GM21723 (cell line): ENCODE measurements around the gene DENND4B.
"Not testable (repeated sequence)": the region's sequence is repeated elsewhere in the genome, so short reads cannot be mapped to it uniquely, and the experiment has no call there.

Experiments used
- ATAC-seq: cut with Tn5 transposase; IDR thresholded peaks from one replicate; pipeline ENCODE4 v1.9.1; 2021; ENCODE audit warnings: mild to moderate bottlenecking, moderate library complexity; ENCODE audit not compliant: unreplicated experiment

DENND4B gene

DNA sequence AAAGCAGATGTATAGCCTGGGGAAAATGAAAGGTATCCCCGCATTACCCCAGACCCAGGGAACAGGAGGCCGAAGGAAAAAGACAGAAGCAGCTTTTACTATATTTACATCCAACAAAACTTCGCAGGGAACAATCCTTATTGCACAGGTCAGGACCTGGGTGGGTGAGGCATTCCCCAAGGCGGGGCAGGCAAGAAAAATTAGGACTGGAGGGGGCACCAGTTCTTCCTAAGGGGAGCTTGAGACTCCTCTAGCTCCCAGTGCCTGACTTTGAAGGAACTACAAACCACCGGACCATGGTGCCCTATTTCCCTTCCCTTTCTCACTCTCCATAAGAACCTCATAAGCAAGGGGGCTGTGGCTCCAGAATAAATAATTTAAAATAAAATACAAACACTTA is 17.1 kb downstream of the DENND4B start:
- ATAC-seq: no peak

DNA sequence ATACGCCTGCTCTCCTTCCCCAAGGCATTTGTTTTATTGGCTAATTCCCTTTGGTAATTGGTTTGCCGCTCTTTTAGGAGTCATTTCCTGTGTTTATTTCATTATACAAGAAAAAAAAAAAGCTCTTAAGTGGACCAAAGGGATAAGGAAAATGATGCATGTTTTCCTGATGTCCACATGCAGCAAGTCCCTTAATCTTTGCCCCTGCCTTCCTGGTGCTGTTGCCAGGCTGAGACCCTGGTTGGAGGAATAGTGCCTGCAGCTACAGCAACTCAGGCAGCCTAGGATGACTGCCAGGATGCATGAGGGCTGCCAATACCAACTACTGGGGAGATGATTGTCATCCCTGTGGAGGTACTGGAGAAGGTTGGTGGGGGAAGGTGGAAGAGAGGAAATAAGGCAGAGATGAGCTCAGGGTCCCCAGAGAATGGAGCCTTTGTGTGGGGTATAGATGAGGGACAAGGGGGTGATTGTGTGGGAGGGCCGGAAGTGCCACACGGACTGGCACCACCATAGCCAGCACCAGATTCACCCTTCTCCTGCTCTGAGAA is 17.7 kb downstream of the DENND4B start:
- ATAC-seq: no peak

DNA sequence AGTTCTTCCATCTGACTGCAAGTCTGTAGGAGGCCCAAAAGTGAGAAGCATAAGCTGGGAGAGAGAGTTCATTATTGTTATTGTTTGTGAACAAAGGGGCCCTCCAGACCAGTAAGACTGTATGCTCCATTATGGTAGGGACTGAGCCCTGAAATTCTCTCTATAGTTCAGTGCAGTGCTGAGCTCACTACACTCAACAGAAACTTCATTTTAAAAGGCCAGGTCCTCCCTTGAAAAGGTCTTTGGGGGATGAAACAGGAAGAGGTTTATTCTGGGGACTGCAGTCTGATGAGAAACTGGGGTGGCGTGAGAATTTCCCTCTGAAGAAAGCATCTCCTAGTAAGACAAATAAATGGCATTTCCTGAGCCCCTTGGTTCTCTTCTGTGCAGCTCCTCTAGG is 18.3 kb downstream of the DENND4B start:
- ATAC-seq: no peak

DNA sequence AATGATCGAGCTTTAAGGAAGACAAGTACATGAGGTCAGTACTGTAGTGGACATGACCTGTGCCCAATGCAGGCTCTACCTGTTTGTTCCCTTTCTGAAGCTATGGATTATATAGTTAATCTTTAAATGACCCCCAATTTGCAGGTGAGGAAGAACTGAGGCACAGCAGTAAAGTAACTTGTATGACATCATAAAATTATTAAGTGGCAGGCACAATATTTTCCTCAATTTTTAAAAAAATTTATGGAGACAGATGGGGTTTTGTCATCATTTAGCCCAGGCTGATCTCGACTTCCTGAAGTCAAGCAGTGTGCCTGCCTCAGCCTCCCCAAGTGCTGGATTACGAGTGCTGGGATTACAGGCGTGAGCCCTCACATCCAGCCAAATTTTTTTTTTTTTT is 20.1 kb downstream of the DENND4B start:
- ATAC-seq: no peak

DNA sequence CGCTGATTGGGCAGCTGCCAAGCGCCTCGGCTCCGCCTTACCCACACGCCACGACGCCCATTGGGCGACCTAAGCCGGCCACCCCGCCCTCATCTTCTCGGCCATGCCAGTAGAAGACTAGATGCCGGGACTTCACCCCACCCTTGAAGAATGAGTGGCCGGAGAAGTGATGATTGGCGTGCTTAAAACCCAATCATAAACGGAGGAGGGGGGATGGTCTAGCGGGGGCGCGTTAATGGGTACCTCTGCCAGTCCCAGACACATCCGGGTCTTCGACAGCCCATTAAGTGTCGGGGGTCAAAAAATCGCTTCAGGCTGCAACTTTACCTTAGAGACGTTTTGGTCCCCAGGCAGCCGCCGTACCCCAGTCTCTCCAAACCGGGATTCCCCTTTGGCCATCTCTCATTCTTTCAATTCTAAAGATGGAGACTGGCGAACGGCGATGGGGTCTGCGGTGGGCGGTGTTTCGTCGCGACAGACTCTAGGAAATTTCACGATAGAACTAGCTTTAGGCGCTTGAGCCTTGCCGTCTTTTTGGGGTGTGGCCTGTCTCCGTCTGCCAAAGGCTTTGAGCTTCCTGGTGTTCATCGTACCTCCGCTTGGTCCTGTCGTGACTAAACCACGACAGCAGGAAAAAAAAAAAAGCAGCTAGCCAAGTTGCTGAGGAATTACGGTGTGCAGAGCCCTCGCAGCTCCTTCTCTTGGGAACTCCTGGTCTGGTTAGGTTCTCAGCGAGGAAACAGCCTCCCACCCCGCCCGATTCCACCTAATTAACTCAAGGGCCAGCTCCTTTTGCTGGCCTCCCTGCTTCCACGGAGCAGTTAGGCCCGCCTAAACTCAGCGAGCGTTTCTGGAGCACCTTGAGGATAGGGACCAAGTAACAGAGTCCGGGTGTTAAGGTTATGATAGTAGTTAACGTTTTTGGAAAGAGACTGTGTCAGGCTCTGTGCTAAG is 23.3 kb downstream of the DENND4B start, which contains the start of gene GATAD2B:
TSS of gene GATAD2B (minus strand) at position 1 of the 954 bp plus-strand sequence. CDS start 94,625 bp downstream, outside the sequence.
- ATAC-seq: peak; percentile 92

DNA sequence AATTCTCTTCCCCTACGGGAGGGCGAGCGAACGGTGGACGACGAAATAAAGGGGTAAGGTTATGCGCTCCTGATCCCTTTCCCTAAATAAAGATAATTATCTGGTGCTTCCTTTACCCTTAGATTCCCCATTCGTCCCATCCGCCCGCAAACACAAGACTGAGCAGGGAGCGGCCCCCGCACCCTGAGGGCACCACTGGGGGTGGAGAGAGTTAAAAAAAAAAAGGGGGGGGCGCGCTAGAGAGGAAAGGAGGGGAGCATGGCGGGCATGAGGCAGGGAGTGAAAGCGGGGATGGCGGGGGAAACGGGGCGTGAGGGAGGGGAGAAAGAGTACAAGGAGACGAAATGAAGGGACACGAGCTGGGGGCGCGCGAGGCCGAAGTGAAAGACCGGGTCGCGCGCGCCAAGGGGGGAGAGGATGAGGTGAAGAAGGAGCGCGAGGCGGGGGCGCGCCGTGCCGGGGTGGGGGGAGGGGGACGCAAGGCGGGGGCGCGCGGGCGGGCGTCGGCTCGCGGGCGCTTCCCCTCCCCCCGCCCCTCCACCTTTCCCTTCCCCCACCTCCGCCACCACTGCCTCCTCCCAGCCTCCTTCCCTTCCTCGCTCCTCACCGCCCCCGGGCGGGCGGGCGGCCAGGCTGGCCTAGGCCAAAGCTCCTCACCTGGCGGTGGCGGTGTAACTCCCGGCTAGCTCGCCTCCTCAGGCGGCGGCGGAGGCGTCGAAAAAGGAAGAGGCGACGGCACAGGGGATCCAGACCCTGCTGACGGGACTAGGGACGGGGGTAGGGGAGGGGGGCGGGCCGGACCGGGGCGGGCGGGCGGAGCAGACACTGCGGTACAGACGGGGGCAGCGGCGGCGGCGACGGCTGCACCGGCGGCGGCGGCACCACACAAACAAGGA is 24.2 kb downstream of the DENND4B start:
- ATAC-seq: peak; percentile 38

DNA sequence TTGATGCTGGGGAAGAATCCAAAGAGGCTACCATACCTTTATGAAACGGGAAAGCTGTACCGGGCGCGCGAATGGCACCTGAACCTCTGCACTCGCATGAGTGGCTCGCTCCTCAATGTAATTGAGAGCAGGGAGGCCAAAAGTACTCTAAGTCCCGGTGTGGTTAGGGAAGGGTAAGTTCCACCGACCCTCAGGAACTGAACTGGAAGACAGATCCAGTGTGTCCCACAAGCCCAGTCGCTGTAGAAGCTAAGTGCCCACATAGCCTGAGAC is 24.8 kb downstream of the DENND4B start:
- ATAC-seq: no peak

DNA sequence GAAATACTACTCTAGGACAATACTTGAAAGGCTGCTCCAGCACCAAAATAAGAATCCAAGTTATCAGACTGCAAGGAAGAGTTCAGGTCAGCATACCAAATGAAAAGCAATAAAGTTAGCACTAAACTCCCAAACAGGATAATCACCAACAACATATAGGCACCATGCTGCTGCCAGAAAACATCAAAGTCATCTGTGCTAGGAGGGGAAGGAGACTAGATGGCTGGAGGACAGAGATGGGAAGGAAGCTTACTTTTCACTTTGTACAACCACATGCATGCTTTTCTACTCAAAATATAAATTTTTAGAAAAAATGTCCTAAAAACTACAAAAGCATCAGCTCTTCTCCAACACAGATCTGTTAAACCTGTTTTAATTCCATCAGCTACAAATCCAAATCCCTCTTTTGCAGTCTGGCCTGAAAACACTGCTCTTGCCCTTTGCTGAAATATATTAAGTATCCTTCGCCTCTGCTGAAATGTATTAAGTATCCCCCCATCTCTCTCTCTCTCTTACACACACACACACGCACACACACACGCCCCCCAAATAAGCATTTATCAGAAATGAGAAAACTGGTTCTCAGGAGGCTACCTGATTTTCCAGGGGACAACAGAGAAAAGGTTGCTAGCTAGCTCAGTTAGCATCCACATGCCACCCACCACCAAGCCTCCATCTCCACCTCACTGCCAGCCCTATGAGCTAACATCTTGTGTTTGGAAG is 25.3 kb downstream of the DENND4B start:
- ATAC-seq: no peak

DNA sequence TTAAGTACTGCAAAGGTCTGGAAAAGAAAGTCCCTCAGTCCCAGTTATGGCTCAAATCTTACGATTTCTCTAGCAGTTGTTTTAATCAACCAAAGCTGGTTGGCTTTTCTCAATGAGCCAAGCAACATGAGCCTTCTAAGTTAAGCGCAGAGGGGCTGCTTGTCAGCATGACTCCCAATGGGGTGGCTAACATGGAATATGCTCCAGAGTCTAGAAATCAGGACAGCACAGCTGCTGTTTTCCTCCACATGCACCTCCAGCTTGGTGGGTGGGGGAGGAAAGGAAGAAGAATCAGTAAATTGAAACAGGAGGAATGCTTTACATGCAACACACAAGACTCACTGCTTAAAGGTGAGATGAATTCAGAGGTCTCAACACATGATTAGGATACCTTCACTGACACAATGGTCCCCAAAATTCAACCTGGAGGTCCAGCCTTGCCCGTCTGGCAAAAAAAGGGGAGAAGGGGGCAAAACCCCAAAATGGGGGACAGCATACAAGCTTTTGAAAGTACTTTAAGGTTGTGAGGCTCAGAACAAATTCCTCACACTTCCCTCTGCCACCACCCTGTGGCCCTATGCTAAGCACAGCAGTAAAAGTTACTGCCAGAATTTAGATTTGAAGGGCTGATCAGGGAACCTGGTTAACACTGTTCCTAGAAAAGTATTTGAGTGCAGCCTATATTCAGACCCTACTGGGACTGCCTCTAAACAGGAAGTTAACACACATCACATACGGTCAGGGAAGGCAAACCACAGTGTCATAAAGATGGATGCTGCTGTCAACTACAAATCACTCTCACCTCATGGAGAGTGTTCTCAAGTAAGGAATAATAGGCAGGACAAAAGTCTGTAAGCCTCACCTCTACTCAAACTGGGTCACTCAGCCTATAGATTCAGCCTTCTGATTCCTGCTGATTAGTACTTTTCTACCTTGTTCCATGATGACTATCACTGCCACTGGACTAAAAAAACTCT is 26.4 kb downstream of the DENND4B start:
- ATAC-seq: no peak

DNA sequence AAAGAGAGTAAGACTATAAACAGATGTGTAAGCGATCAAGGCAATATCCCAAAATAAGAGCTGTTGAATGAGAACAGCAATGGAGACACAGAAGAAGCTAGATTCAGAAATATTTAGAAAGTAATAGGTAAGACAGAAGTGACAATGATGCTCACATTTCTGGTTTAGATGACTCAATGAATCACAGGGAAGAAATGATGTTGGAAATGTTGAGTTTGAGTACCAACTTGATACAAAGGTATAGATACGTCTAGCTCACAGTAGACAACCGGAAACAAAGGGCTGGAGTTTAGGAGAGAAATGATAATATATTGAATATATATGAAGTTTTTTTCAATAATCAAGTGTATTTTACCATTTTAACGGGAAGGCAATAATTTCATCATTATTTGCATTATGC is 30.2 kb downstream of the DENND4B start:
- no peak for ATAC-seq

DNA sequence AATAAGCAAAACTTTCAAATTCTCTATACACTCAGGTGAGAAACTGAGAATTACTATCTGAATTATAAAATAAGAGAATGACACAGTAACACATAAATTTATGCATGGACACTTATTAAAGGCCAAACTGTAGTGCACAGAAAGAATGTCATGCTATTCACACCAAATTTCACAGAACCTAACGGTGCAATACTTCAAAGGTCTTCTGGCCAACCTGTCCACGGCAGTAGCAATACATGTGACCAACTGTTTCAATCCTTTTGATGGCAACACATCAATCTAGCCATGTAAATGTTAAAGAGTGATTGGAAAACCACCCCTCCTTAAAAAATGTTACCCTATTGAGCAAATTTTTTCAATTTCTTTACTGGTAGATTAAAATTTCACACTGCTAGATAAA is 34.2 kb downstream of the DENND4B start:
- ATAC-seq: no peak

DNA sequence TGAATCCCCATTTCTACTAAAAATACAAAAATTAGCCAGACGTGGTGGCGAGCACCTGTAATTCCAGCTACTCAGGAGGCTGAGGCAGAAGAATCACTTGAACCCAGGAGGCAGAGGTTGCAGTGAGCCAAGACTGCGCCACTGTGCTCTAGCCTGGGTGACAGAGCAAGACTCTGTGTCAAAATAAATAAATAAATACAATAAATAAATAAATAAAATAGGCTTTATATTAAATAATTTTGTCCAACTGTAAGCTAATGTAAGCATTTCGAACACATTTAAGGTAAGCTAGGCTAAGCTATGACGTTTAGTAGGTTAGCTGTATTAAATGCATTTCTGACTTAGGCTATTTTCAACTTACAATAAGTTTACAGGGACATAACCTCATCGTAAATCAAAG is 36.0 kb downstream of the DENND4B start:
- ATAC-seq: not testable (repeated sequence)

DNA sequence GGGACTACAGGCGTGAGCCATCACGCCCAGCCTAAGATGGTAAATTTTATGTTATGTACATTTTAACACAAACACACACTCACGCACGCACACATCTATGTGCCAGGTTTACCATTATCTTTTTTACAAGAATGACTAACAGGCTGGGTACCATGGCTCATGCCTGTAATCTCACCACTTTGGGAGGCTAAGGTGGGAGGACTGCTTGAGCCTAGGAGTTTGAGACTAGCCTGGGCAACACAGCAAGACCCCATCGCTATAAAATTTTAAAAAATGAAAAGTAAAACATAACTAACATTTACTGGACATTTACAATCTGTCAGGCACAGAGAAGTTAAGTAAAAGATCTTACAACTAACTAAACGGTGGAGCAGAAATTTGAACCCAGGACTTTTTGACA is 38.4 kb downstream of the DENND4B start:
- ATAC-seq: no peak

DNA sequence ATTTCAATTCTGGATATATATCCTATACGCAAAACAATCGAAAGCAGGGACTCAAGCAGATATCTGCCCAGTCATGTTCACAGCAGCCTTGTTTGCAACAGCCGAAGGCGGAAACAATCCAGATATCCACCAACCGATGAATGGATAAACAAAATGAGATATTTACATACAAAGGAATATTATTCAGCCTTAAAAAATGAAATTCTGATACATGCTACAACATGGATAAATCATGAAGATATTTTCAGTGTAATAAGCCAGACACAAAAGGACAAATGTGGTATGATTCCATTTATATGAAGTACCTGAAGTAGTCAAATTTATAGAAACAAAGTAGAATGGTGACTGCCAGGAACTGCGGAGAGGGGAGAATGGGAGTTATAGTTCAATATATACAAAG is 39.4 kb downstream of the DENND4B start:
- no peak for ATAC-seq

DNA sequence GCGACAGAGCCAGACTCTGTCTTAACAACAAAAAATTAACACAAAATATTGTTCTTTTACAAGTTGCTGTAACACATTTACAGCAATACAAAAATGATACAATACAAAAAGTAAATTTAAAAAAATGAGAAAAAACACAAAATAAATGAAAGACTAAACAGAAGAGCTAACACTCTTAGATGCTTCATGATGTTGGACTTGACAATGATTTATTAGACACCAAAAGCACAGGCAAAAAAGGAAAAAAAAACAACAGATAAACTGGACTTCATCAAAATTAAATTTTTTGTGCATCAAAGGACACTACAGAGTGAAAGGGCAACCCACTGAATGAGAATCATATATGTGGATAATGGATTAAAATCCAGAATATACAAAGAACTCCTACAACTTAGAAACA is 40.1 kb downstream of the DENND4B start:
- ATAC-seq: no peak

DNA sequence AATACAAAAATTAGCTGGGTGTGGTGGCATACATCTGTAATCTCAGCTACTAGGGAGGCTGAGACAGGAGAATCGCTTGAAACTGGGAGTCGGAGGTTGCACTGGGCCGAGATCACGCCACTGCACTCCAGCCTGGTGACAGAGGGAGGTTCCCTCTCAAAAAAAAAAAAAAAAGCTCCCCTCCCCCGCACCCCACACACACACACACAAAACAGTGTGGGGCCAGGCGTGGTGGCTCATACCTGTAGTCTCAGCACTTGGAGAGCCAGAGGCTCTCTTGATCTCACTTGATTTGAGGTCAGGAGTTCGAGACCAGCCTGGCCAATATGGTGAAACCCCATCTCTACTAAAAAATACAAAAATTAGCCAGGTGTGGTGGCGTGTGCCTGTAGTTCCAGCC is 40.6 kb downstream of the DENND4B start:
- not testable (repeated sequence) for ATAC-seq

DNA sequence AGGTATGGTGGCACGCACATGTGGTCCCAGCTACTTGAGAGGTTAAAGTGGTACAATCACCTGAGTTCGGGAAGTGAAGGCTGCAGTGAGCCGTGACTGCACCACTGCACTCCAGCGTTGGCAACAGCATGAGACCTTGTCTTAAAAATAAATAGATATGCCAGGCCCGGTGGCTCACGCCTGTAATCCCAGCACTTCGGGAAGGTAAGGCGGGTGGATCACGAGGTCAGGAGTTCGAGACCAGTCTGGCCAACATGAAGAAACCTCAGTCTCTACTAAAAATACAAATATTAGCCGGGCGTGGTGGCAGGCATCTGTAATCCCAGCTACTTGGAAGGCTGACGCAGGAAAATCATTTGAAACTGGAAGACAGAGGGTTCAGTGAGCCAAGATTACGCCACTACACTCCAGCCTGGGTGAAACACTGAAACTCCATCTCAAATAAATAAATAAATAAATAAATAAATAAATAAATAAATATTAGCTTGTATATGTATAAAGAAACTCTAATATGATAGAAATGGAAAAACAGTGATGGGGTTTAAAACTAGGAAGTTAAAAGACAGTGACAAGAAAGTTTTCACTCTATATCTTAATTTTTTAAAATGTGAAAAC is 42.6 kb downstream of the DENND4B start:
- no peak for ATAC-seq

DNA sequence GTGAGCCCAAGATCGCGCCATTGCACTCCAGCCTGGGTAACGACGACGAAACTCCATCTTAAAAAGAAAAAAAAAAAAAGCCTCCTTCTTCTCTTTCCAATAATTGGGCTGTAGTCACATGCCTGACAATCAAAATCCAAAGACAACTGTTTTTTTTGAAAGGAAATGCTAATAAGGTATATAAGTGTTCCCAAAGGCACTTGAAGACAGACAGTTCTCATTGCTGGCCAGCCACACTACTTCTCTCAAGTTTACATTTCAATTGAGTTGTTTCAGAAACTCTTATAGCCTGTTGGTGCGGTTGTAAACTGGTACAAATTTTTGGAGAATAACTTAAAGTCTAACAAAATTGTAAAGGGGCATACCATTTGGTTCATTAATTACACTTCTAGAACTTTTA is 47.0 kb downstream of the DENND4B start:
- no peak for ATAC-seq

DNA sequence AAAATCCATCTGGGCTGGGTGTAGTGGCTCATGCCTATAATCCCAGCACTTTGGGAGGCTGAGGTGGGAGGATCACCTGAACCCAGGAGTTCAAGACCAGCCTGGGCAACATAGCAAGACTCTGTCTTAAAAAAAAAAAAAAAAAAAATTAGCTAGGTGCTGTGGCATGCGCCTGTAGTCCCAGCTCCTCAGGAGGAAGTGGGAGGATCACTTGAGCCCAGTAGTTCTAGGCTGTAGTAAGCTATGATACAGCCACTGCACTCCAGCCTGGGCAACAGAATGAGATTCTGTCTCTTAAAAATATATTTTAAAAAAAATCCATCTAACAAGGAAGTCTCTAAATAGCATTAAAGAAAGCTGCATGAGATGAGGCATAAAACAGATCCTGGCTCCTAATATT is 50.7 kb downstream of the DENND4B start:
- not testable (repeated sequence) for ATAC-seq
